ENCODE data around the gene GPSM1.

GRCh38 chr9:136318111-136318775 is 9.1 kb upstream of the GPSM1 start:
- TF ChIP-seq POLR2A (IDR thresholded peaks at IDR 0.05): no peak
- no peak for TF ChIP-seq EP300 (IDR thresholded peaks at IDR 0.05)
